Activated T-helper 17 cell treated with anti-CD3 and anti-CD28 coated beads, Interleukin-2, amount 50 U/mL, for 72 hours (primary cell): Measurements from ENCODE around the gene MACROD1. TPM values are rescaled to one million over a fixed set of nuclear protein-coding genes. Genes with fewer than 3 reads are reported as not detected.

ENCODE experiments used
- ATAC-seq: fragments of 150-1000 bp; cut with Tn5 transposase; replicated peaks from 2 replicates; pipeline ENCODE4 v1.10.0; 2021; ENCODE audit warnings: mild to moderate bottlenecking, moderate library complexity
- H3K27ac Mint-ChIP-seq: one replicate; pipeline ENCODE4 v1.8.0; 2022; ENCODE audit warnings: mixed read lengths
- H3K27me3 Mint-ChIP-seq: one replicate; pipeline ENCODE4 v1.8.0; 2022; ENCODE audit warnings: mixed read lengths
- H3K36me3 Mint-ChIP-seq: one replicate; pipeline ENCODE4 v1.8.0; 2022; ENCODE audit warnings: low read depth, mild to moderate bottlenecking, mixed read lengths
- H3K4me1 Mint-ChIP-seq: one replicate; pipeline ENCODE4 v1.8.0; 2022; ENCODE audit warnings: mixed read lengths
- H3K4me3 Mint-ChIP-seq: one replicate; pipeline ENCODE4 v1.8.0; 2022; ENCODE audit warnings: mild to moderate bottlenecking, mixed read lengths
- H3K9me3 Mint-ChIP-seq: one replicate; pipeline ENCODE4 v1.8.0; 2022; ENCODE audit warnings: mixed read lengths
- total RNA-seq, 2 donors: library from RNA; stranded (reverse); gene quantifications; one replicate each; pipeline ENCODE4 v1.2.3, GENCODE V29; 2022

MACROD1 gene
- total RNA-seq, 2 donors from 2014 or later = 5.4 to 9.6 TPM

DNA sequence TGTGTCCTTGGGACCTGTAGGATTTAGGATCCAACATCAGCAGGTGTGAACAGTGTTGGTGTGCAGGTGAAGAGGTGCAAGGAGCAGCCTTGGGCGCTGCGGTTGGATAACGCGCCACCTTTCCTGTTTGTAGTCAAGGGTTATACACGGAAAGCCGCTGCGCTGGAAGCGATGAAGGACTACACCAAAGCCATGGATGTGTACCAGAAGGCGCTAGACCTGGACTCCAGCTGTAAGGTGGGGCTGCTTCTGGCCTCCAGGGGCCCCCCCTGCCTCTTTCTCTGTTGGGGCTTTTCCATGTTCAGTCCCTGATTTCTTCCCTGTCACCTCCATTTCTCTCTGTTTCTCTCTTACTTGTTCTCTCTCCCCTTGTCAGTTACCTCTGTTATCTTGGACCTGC is 37.1 kb upstream of the MACROD1 start:
- Mint-ChIP-seq H3K9me3 (no peaks in the 10 kb centered on the region), H3K27me3 (no peaks in the 10 kb centered on the region), H3K27ac (no peak overlapping the region), H3K4me3 (no peak overlapping the region), H3K4me1 (peaks cover 10% of the 10 kb centered on the region), H3K36me3 (peaks cover 100% of the 10 kb centered on the region)
- ATAC-seq = no peak

DNA sequence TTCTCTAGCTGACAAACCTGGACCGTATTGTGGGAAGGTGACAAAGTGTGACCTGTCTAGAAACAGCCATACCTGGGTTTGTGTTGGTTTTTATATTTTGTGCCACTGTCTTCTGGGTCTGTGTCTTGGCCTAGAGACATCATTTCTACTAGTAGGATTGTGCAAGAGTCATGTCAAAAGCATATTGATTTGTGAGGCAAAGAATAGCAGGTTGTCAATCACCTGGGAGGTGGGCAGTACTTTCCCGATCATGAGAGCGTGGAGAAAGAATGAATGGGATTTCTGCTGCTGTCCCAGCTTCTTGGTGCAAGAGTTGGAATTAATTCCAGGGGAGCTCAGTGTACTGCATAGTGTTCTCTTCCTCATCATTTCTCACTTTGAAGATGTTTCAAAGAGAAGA is 35.6 kb upstream of the MACROD1 start:
- no peak for ATAC-seq
- Mint-ChIP-seq H3K36me3 (peaks cover 100% of the 10 kb centered on the region), H3K9me3 (no peaks in the 10 kb centered on the region), H3K4me1 (peaks cover 10% of the 10 kb centered on the region), H3K27me3 (no peaks in the 10 kb centered on the region), H3K4me3 (no peak overlapping the region), H3K27ac (no peak overlapping the region)

DNA sequence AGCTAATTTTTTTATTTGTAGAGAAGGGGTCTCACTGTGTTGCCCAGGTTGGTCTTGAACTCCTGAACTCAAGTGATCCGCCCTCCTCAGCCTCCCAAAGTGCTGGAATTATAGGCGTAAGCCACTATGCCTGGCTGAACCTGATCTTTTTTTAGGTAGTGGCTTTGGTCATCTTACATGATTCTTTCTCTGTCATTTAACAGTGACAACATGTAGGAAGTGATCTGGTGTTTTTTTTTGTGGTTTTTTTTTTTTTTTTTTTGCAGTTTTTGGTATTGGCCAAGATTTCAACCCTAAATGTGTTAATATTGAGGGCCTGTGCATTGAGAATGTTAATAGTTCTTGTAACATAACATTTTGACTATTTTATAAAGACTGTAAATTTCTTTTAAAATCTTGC is 32.6 kb upstream of the MACROD1 start:
- Mint-ChIP-seq H3K27ac (no peak overlapping the region), H3K4me3 (no peak overlapping the region), H3K9me3 (no peaks in the 10 kb centered on the region), H3K27me3 (no peaks in the 10 kb centered on the region), H3K4me1 (peaks cover 4% of the 10 kb centered on the region), H3K36me3 (peaks cover 100% of the 10 kb centered on the region)
- no peak for ATAC-seq

DNA sequence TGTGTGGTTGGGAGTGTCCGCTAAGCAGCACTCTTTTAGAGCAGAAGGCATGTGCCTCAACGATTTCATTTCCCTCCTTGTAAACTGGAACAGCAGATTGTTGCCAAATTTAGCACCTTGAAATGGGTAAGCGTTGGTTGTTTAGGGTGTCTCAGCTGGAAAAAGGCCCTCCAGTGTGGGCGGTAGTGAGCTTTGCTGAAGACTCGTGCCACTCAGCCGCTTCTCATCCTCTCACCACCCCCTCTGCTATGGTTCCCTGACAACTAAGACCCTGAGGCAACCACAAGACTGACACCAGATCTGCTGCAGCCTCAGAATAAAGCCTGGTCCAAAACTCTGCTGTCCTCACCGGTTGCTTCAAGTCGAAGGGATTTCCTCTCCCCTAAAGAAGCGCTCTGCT is 30.7 kb upstream of the MACROD1 start:
- Mint-ChIP-seq H3K27me3 (no peaks in the 10 kb centered on the region), H3K36me3 (peaks cover 98% of the 10 kb centered on the region), H3K9me3 (no peaks in the 10 kb centered on the region), H3K4me3 (no peak overlapping the region), H3K27ac (no peak overlapping the region), H3K4me1 (no peaks in the 10 kb centered on the region)
- ATAC-seq = no peak

DNA sequence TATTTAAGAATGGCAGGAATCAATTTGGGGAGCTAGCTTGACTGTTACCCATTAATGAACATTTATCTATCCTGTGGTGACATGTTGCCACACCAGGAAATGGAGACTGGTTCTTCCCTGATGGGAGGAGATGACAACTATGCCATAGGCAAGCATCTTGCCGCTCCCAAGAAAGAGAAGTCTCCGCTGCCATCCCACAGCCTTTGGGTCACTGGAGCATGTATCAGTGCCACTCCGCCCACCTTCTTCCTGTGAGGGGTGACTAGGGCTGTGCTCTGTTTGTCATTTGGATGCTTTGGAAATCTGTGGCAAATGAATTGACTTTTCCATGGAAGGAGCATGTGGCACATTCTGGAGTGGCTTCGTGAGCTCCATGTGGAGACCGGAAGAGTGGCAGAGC is 26.5 kb upstream of the MACROD1 start:
- no peak overlapping the region for H3K4me3 Mint-ChIP-seq
- H3K4me1 Mint-ChIP-seq = peaks cover 4% of the 10 kb centered on the region
- ATAC-seq = no peak
- H3K27me3 Mint-ChIP-seq = no peaks in the 10 kb centered on the region
- no peak overlapping the region for H3K27ac Mint-ChIP-seq
- H3K36me3 Mint-ChIP-seq = peaks cover 78% of the 10 kb centered on the region
- H3K9me3 Mint-ChIP-seq = no peaks in the 10 kb centered on the region

DNA sequence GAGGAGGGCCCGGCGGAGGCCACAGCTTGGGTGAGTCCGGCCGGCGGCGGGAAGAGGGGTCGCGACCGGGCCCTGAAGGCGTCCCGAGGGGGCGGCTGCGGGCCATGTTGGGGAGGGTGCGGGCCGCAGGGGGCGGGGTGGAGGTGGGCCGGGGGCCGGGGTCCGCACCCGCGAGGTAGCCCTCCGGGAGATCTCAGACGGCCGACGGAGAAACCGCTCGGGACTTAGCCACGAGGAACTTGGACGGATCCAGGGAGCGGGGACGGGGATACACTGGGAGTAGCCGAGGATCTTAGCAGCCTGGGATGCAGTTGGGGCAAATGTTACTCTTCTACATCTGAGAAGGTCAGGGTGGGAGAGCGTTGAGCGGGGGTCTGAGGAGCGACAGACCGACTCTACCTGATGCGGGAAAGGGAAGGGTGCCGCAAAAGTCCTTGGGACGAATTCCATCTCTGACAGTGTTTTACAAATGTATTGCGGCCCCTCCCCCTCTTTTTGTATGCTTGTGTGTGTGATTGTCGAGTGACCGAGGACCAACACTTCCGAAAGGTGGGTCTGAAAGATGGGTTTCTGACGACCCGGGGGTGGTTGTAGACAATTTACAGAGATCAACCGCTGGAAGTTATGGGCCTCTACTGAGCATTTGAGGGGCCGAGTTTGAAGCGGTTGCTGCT is 20.7 kb upstream of the MACROD1 start:
- H3K4me3 Mint-ChIP-seq = no peak overlapping the region
- peaks cover 9% of the 10 kb centered on the region for H3K4me1 Mint-ChIP-seq
- ATAC-seq = no peak
- H3K9me3 Mint-ChIP-seq = no peaks in the 10 kb centered on the region
- H3K27ac Mint-ChIP-seq = no peak overlapping the region
- H3K36me3 Mint-ChIP-seq = peaks cover 30% of the 10 kb centered on the region
- no peaks in the 10 kb centered on the region for H3K27me3 Mint-ChIP-seq

DNA sequence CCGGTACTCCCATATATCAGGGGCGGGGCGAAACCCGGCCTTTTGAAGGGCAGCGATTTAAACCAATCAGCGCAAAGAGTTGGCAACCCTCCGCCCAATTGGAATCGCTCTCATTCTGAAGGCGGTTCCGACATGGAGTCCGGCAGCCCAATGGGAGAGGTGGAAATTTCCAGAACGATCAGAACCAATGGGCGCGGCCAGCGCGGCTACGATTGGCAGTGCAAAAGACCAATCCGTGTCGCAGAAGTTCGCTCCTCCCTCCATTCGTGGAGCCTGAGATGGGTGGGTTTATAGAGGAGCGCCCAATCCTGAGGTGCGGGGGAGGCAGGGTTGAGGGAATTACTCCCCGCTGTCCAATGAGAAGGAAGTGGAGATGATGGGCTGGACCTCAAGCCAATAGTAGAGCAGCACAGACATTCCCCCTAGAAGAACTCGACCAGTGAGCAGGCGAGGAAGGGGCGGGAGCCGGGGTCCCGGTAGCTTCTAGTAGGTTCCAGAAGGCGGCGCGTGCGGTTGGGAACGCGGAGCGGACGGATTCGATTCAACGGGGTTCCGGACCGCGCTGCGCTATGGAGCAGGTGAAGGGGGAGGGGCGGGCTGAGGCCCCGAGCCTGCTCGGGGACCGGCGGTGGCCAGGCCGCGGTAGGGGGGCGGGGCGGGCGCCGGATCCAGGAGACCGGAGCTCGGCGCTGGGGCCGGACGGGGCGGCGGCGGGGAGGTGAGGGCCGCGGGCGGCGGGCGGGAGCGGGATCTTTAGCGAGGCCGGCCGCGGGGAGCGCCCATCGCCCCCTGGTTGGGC is 20.0 kb upstream of the MACROD1 start, which contains the start of gene STIP1:
TSS of gene STIP1 (plus strand) at position 479 of the 799 bp plus-strand sequence. CDS start at position 570, 91 bp downstream.
- peak; percentile 87 for ATAC-seq
- Mint-ChIP-seq H3K9me3 (no peaks in the 10 kb centered on the region), H3K4me1 (peaks cover 9% of the 10 kb centered on the region), H3K27me3 (no peaks in the 10 kb centered on the region), H3K27ac (no peak within 1 kb of the TSS), H3K4me3 (no peak within 1 kb of the TSS), H3K36me3 (peaks cover 23% of the 10 kb centered on the region)

DNA sequence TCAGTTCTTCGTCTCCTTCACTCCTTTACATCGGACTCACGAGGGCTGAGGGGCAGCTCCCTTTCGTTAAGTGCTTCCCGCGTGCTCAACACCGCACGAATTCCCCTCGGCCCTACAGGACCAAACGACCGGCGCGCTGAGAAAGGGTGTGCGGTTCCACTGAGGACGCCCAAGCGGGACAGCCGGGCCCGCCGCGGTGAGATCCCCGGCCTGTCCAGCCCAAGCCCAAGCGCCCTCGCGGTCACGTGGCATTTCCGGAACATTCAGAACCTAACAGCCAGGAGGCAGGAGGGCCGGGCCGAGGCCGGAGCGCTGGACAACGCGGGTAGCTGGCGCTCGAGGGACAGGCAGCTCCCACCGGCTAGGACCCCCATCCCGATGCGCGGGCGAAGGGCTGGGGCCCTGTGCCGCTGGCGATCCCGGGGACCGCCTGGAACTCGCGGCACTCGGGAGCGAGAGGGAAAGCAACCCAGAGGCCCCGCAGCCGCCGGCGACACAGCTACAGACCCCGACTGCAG is 19.3 kb upstream of the MACROD1 start:
- H3K4me3 Mint-ChIP-seq = no peak overlapping the region
- ATAC-seq = no peak
- H3K27ac Mint-ChIP-seq = no peak overlapping the region
- peaks cover 5% of the 10 kb centered on the region for H3K4me1 Mint-ChIP-seq
- H3K36me3 Mint-ChIP-seq = peaks cover 17% of the 10 kb centered on the region
- no peaks in the 10 kb centered on the region for H3K9me3 Mint-ChIP-seq
- H3K27me3 Mint-ChIP-seq = no peaks in the 10 kb centered on the region

DNA sequence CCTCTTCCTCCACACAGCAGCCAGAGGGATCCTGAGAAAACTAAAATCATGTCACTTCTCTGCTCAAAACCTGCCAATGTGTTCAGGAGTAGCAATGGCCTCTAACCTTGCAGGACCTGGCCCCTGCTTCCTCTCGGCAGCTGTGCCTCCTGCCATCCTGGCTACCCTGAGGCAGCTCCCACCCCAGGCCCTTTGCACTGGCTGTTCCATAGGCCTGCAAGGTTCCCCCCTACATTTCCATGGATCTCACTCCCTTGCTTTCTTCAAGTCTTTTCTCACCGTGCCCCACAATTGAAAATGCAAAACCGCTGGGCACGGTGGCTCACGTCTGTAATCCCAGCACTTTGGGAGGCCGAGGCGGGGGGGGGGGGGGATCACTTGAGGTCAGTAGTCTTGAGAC is 18.0 kb upstream of the MACROD1 start:
- Mint-ChIP-seq H3K4me1 (peaks cover 5% of the 10 kb centered on the region), H3K9me3 (no peaks in the 10 kb centered on the region), H3K4me3 (no peak overlapping the region), H3K27me3 (no peaks in the 10 kb centered on the region), H3K27ac (no peak overlapping the region), H3K36me3 (peaks cover 8% of the 10 kb centered on the region)
- ATAC-seq = no peak

DNA sequence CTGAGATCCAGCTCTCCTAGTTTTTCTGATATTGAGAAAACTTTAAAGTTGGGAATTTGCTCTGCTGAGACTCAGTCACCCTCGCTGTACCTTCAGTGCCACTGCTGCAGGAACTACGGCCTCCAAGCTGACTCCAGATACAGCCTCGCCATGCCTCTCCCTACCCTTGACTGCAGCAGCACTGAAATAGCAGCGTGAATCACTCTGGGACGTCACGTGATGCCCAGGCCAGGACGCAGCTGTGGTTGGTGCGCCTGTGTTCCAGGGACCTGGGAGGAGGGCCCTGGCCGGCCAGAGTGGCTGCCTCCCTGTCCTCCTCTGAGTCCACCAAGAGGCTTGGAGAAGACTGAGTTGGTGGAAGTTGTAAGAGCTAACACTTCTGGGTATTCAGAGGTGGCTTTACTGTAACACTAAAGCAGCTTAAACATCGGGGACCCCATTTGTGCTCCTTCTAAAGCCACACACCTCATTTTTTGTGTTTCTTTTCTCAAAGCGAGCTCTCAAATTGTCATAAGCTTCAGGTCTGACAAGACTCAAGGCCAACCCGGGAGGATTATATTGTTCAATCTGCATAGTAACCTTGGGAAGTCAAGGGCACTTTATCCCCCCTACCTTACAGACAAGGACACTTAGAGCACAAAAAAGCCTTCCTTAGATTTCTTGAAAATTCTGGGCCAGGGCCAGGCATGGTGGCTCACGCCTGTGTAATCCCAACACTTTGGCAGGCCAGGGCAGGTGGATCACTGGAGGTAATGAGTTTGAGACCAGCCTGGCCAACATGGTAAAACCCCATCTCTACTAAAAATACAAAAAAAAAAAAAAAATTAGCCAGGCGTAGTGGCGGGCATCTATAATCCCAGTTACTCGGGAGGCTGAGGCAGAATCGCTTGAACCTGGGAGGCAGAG is 15.8 kb upstream of the MACROD1 start:
- ATAC-seq = no peak
- H3K27ac Mint-ChIP-seq = no peak overlapping the region
- peaks cover 12% of the 10 kb centered on the region for H3K4me1 Mint-ChIP-seq
- H3K4me3 Mint-ChIP-seq = peak overlapping the region; percentile 19
- H3K36me3 Mint-ChIP-seq = peaks cover 8% of the 10 kb centered on the region
- no peaks in the 10 kb centered on the region for H3K27me3 Mint-ChIP-seq
- H3K9me3 Mint-ChIP-seq = no peaks in the 10 kb centered on the region

DNA sequence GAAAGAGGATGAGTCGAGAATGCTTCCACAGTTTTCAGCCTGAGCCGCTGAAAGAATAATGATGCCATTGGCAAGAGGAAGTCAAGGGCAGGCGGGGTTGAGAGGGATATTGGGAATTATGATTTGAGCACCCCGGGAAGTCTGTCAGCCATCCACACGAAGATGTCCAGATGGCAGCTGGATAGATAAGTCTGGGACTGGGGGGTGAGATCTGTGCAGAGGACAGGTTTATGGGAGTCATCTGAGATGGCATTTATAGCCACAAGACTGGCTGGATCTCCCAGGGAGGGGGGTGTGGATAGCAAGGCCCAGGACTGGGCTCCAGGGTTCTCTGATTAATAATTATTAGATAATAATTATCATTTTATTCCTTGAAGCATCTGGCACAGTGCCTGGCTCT is 15.0 kb upstream of the MACROD1 start:
- no peaks in the 10 kb centered on the region for H3K9me3 Mint-ChIP-seq
- no peak overlapping the region for H3K4me3 Mint-ChIP-seq
- H3K27ac Mint-ChIP-seq = no peak overlapping the region
- no peaks in the 10 kb centered on the region for H3K27me3 Mint-ChIP-seq
- ATAC-seq = no peak
- peaks cover 12% of the 10 kb centered on the region for H3K4me1 Mint-ChIP-seq
- peaks cover 4% of the 10 kb centered on the region for H3K36me3 Mint-ChIP-seq

DNA sequence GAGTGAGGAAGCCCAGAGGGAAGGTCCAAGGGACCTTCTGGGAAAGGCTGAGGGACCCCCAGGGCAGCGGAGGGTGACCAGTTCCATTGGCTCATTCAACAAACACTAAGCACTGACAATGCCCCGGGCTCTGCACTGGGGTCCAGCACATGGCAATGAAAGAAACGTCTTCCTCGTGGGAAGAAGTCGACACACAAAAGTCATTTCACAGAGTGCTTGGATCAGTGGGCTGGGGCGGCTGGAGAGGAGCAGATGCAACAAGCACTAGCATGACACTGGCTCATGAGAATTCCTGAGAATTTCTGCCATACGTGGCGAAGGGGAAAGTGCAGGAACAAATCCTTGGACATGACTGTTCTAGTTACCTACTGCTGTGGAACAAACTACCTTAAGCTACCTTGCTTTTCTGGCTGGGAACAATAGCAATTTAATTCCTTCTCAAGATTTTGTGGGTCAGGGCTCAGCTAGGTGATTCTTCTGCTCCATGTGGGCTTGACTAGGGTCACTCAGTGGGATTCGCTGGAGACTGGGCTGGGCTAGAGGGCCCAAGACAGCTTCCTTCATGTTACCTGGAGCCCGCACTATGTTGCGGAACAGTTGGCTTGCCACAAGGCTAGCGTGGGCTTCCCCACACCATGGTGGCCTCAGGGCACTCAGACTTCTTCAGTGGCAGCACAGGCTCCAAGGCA is 13.2 kb upstream of the MACROD1 start:
- H3K4me3 Mint-ChIP-seq = no peak overlapping the region
- H3K9me3 Mint-ChIP-seq = no peaks in the 10 kb centered on the region
- H3K4me1 Mint-ChIP-seq = peaks cover 12% of the 10 kb centered on the region
- no peak overlapping the region for H3K27ac Mint-ChIP-seq
- no peaks in the 10 kb centered on the region for H3K27me3 Mint-ChIP-seq
- no peaks in the 10 kb centered on the region for H3K36me3 Mint-ChIP-seq
- ATAC-seq = no peak

DNA sequence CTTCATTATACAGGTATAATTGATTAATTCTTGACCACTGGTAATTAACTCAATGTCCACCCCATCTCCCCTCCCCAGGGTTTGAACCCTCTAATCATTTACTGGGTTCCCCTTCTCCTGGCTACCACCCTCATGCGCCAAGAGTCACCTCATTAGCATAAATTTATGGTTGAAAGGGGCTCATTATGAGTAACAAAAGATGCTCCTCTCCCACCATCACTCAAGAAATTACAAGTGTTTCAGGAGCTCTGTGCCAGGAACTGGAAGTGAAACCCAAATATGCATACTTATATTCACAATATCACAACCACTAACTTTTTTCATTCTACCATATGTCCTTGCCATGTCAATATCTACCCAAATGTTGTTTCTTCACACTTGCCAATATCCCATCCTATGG is 12.3 kb upstream of the MACROD1 start:
- H3K4me3 Mint-ChIP-seq = no peak overlapping the region
- H3K27me3 Mint-ChIP-seq = no peaks in the 10 kb centered on the region
- H3K27ac Mint-ChIP-seq = peak overlapping the region; percentile 1
- no peaks in the 10 kb centered on the region for H3K9me3 Mint-ChIP-seq
- H3K36me3 Mint-ChIP-seq = no peaks in the 10 kb centered on the region
- H3K4me1 Mint-ChIP-seq = peaks cover 12% of the 10 kb centered on the region
- peak; percentile 61 for ATAC-seq

DNA sequence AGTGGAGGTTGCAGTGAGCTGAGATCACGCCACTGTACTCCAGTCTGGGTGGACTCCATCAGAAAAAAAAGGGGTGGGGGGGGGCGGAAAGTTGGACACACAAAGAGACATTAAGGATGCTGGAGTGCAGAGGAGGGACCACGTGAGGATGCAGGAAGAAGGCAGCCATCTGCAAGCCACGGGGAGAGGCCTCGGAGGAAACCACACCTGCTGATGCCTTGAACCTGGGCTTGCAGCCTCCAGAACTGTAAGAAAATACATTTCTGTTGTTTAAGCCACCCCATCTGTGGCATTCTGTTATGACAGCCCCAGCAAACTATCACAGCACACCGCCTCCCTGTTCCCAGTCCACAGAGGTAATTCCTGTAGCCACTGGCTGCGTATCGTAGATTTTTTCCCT is 10.8 kb upstream of the MACROD1 start:
- Mint-ChIP-seq H3K9me3 (no peaks in the 10 kb centered on the region), H3K4me3 (no peak overlapping the region), H3K36me3 (no peaks in the 10 kb centered on the region), H3K27ac (no peak overlapping the region), H3K27me3 (no peaks in the 10 kb centered on the region), H3K4me1 (peaks cover 7% of the 10 kb centered on the region)
- ATAC-seq = no peak
